ENCODE results near the gene SF1.

SF1 gene

DNA sequence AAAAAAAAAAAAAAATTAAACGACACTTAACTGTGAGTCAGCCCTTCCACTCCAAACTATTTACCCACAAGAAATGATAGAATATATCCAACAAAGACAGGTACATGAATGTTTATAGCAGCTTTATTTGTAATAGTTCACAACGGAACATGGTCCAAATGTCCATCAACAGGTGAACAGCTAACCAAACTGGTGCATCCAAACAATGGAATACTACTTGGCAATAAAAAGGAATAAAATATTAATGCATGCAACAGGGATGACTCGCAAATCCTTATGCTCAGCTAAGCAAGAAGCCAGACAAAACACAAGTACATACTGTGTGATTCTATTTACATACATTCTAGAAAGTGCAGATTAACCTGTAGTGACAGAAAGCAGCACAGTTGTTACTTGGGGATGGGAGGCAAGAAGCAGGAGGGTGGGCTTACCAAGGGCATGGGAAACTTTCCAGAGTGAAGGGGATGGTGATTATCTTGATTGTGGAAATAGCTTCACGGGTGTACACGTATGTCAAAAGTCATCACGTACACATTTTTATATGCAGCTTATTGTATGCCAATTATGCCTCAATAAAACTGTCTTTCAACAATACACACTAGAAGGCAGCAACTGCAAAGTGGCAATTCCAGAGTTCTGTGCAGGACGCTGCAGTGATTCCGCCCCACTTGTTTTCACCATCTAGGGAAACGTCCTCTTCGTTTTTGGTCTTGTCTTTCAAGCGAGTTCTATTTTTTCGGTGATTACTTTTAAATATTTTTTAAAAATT, 6.7 kb upstream of the SF1 start:
- DNase-seq (ENCODE audit: low read depth) = no peak

DNA sequence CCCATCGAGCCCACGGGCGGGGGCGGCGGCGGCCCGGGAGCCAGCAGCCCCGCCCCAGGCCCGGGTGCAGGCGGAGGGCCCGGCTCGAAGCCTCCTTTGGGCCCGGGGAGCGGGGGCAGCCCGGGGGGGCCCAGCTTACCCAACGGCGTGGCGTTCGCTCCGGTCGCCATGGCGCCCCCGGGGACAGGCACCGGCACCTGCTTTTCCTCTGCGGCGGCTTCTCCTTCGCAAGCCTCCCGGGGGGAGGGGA, 194 bp downstream of the SF1 start:
- no peak for DNase-seq (ENCODE audit: low read depth)

DNA sequence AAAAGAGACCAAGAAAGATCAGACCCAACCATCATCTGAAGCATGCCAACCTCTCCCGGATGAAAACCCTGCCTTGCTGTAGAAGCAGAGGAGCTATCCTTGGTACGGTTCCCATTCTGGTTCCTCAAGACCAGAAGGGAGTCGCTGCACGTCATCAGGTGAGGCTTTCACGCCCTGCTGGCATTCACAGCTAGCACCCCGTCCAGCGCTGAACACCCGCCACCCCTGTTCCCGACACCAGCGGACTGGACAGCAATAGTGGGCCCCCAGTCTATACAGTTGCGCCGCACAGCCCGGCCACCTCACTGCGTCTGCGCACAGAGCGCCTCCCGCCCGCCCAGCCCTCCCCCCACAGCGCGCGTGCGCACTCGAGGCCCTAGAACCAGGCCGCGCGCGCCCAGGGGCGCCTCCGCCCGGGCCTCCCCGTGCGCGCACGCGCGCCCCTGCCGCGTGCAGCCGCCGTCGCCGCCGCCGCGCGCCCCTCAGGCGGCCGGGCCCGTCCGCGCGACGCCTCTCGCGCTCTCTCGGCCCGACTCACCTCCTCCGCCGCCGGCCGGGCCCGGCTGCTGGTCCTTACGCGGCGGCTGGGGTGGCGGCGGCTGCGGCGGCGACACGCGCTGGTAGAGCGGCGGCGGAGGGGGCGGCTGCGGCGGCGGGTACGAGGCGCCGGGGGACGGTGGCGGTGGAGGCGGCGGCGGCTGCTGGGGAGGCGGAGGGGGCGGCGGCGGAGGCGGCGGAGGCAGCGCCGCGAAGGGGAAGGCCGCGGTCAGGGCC, 706 bp downstream of the SF1 start:
- DNase-seq (ENCODE audit: low read depth) = peak; percentile 75

DNA sequence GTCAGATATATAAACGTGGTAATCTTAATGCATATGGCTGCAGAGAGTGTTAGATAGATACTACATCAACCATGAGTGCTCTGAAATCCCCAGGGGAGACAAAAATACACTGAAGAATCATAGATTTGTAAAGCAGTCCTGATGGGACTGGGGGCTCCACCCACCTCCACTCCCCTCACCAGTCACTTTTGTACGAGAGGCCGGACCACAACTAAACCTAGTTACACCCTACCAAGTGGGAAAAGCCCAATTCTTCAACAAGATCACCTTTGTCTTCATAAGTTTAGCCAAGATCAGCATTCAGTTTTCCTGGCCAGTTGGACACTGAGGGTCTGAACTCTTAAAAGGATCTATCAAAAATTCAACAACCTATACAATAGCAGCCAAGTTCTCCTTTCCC, 1.5 kb downstream of the SF1 start:
- DNase-seq (ENCODE audit: low read depth) = no peak

DNA sequence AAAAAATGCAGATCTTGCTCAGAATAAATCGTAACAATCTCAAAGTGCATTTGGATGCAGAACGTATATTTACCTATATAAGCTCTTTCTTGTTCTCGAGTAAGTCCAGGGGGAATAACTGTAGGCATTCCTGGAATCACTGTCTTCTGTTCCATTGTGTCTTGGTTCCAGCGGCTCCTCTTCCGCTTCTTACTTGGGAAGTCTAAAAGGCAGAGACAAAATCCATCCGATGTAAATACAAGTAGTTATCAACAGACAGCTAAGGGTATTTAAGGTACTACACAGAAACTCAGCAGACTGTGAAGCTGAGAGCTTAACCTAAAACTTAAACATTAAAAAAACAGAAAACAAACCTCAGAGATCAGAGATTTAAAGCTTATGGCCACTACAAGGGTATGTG, 1.9 kb downstream of the SF1 start:
- DNase-seq (ENCODE audit: low read depth) = no peak

DNA sequence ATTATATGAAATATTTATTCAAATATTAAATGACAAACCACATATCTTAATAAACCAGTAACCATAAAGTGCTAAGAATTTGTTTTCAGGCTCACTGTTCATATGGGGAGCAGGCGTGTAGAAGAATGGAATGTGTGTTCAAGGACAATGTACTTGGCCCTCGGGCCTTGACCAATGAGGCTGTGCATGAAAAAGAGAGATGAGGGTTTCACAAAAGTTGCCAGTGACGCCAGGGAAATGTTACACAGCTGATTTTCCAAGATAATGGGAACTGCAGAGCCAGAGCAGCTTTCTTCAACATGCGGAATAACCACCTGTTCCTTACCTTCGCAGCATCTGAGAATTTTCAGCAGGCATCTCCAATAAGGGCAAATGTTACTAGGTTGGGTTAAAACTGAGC, 4.2 kb downstream of the SF1 start:
- no peak for DNase-seq (ENCODE audit: low read depth)

DNA sequence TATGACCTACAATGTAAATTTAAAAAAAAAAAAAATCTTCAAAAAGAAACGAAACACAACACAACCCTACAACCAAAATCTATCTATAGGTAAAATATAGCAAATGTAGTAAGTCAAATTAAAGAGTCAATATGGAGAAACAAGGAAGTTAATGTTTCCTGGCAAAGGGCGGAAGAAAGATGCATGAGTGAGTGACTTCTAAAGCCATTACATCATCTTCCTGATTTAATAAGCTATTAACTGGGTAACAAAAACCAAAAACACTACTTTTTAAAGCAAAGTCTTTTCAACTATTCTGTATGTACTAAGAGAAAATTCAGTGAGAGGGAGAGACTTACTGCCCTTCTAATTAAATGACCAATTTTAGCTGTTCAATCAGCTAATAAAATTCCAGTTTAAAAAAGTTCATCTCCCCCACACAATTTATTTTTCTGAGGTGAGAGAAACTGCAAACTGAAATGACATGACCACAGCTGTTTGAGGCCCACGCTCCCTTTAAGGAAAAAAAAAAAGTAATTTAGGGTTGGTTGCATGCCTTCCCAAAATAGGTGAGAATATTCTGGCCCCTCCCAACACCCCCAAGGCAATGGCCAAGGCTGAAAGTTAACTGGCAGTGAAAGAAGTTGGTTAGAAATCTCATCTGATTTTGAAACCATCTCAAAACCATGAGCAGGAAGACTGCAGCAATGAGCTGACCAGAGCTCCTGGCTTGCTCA, 5.9 kb downstream of the SF1 start:
- DNase-seq (ENCODE audit: low read depth) = no peak

DNA sequence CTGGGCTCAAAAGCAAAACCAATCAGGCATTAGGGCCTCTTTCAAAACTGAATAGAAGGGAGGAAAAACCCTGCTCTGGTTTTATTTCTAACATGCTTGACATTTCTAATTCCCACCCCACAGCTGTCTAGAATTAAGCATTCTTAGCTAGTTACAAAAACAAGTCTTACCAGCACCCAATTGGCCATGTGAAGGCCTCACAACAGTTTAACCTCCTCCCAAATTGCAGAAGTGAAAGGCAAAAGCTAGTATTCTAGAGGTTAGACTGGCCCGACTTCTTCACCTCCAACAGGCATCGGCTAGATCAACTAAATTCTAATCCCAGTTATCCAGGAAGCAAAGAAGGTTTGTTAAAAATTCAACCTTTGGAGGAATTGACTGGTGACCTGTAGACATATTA, 6.5 kb downstream of the SF1 start:
- no peak for DNase-seq (ENCODE audit: low read depth)

DNA sequence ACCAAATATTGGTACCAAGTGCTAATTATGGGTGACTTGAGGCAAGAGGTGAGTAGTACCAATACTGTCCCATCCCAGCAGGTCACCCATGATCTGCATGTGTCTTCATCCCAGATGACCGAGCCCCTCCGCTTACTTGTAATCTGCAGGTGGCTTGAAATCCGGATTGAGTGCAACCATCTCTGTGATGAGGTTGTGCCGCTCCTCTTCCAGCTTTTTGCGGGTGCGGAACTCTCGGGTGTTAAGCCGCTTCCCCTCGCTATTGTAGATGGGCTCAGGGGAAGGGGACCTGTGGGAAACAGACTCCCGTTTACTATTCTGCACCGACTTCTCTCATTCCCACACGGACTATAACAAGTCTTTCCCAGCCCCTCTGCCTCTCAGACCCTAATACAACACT, 8.2 kb downstream of the SF1 start:
- no peak for DNase-seq (ENCODE audit: low read depth)

DNA sequence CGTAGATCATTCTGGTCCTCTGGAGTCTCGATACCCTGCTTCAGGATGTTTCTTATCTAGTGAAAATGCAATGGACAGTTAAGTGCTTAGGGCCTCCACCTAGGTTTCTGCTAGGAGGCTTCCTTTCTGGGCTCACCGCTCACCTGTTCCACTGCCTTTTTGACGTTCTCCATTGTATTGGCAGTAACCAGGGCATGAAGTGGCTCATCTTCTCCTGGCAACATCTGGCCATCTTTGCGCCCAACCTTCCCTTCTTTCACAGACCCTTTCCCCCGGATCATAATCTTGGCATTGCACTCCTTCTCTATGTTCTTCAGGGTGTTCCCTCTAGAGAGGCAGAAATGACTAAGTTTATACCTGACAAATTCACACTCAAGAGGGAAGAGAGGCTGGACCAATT, 9.1 kb downstream of the SF1 start:
- DNase-seq (ENCODE audit: low read depth) = no peak

DNA sequence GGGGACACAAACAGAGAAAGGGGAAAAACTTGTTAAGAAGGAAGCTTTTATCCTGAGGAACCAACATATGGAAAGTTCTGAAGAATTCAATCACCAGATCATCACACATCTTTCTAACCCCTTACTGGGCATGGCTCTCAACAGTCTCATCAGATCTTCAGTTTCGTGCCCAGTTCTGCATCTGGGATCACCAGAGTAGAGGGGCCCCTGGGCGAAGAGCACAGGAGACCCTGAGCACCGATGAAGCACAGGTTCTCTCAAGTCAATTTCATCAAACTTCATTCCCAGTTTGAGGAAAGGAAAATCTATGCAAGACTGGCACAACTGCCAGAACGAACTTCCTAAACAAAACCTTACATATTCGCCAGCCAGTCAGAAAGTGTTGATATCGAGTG, 10.0 kb downstream of the SF1 start:
- DNase-seq (ENCODE audit: low read depth) = no peak

DNA sequence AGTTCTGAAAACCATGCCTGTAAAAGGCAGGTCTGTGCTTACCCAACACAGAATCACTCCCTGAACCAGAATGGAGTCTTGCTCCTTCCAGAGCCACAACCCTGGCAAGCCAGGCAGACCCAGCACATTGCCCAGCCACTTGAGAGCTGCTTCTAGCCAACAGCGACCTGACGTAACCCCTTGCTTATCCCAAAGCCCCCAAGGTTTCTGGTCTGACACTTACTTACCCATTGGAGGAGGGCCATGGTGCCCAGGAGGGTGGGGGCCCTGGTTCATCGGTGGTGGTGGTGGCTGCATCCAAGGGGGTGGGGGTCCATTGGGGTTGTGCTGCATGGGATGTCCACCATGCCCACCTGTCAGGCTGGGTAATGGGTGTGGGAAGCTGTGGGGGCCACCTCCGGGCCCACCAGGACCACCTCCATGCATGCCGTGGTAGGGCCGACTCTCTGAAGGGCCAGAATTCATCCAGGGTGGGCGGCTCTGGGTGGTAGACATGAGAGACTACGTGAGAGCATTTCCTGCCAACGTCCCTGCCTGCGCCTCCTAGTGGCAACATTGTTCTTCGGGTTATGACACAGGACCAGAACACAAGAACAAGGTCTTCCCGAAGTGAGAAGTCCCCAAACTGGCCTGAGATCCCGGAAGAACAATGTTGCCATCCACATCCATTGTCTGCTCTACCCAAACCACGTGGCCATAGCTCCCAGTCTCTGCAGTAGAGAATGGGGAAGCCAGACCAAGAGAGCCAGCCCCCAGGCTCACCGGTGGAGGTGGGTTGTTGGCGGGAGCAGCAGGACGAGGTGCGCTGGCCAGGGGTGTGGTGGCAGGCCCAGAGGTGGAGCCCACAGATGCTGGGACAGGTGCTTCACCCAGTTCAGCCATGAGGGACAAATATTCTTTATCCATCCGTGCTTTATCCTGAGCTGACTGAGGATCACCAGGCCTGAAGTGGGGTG, 10.7 kb downstream of the SF1 start:
- peak; percentile 72 for DNase-seq (ENCODE audit: low read depth)

DNA sequence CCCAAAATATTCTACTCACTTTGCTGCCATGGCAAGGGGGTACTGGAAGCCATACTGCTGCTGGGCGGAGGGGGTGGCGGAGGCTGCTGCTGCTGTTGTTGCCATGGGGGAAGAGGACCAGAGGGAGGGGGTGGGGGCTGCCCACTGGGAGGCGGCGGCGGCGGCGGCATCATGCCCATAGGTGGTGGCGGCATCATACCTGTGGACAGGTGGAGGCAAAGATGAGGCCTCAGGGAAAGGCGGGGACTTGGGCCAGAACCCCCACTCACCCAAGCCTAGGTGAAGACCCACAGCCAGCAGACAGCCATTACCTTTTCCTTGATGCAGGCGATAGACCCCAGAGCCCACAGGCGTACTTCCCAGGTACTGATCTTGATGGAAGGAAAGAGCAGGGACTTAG, 11.5 kb downstream of the SF1 start:
- DNase-seq (ENCODE audit: low read depth) = no peak

DNA sequence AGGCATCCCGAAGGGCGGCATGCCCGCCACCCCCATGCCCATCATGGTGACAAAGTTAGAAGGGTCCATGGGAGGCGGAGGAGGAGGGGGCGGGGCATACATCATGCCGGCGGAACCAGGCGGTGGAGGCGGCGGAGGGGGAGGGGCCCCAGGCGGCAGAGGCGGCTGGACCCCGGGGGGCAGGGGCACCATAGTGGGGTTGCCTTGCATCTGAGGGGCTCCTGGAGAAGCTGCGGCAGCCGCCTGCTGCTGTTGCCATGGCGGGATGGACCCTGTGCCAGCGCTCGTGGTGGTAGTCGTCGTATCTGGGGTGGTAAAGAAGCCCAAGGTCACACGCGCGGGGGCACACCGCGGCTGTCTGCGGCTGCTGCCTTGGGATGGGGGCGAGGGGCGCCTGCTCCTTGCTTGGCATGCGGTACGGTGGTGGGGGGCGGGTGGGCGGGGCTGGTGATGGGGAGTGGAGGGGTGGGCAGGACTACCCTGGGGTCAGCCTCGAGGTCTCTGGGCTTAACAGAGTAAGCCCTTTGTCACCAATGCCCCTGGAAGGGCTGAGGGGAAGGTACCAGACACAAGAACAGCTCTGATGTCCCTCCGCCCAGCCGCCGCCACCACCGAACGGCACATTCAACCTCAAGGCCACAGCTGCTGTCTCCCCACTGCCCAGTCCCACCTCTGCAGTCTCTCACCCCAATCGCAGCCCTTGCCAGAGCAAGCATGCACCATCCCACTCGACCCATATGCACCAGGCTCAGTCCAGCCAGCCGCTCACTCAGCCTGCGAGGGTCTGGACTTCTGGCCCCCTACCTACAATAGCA, 12.3 kb downstream of the SF1 start:
- DNase-seq (ENCODE audit: low read depth) = no peak

DNA sequence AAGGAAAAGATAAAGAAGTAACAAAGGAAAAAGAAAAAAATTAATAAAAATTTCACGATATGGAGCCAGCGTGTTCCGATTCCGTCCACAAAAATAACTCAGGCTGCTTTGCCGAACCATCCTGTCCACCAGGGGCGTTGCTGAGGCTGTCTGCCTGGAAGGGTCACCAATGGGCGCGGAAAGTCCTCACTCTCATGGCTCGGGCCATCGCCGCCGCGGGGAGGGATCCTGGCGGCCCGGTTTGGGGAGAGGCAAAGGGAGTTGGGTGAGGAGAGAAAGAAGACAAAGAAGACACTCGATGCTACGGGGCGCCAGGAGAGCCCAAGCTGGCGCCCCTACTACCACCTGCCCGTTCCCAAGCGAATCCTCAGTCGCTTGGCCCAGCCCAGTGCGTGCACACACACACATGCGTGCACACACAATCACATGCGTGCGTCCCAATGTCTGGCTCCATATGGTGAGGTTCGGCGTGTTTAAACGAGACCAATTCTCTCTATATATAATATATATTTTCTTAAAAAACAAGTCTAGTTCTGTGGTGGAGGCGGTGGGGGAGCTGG, 13.0 kb downstream of the SF1 start:
- no peak for DNase-seq (ENCODE audit: low read depth)

DNA sequence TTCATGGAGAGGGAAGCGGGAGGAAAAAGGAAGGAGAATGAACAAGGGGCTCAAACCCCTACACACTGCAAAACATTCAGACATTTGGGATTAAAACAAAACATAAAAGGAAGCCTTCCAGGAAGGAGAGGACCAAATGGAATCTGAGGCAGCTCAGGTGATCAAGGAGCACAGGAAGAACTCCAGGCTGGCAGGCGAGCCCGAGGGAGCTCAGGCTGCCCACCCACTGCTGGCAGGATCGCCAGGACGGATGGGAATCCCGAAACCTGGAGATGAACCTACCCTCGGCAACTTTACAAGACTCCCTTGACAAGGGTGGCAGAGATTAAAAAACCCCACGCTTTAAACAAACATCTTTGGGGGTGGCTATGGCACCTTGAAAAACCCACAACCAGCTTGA, 13.6 kb downstream of the SF1 start:
- DNase-seq (ENCODE audit: low read depth) = no peak

DNA sequence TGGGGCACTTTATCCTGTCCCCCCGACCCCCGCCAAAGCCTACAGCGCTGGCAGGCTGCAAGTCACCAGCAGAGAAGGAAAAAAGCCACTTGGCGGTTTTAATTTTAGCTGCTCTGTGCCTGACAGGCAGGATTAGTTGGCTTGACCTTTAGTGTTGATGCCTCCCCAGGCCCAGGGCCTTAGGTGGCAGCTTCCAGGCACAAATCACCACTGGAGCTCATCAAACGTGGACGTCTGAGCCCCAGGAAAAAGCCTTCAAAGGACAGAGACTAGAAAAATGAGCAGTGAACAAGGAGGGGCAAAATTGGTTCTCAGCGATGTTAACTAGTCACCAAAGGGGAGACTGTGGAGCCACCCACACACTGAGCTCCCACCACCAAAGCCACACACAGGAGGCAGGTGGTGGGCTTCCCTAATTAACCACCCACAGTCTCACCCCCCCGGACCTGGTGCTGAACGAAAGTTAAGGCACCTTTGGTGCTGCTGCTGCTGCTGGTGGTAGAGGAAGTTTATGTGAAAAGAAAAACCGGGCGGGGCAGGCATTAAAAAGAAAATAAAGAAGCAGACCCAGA, 14.2 kb downstream of the SF1 start:
- DNase-seq (ENCODE audit: low read depth) = peak; percentile 40

DNA sequence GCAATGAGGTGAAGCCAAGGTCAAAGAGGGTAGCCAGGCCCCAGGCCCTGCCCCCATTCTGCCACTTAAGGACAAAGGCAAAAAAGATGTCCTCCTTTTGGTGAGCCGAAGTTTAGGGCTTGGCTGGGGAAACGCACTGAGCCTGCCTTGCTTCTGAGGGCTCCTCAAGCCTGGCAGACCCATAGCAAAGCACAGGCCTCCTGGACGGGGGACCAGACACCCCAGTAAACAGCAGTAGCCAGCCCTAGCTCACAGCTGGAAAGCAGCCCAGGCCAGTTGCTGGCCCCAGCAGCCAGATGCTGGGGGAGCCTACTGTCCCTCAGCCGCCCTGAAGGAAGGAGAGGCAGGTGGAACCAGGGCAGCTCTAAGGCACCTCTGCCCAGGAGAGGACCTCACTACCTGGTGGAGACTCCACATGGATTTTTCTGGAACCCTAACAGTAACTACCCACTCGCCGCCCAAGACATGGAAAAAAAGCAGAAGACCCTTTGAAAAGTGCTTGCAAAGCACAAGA, 14.8 kb downstream of the SF1 start:
- DNase-seq (ENCODE audit: low read depth) = no peak

DNA sequence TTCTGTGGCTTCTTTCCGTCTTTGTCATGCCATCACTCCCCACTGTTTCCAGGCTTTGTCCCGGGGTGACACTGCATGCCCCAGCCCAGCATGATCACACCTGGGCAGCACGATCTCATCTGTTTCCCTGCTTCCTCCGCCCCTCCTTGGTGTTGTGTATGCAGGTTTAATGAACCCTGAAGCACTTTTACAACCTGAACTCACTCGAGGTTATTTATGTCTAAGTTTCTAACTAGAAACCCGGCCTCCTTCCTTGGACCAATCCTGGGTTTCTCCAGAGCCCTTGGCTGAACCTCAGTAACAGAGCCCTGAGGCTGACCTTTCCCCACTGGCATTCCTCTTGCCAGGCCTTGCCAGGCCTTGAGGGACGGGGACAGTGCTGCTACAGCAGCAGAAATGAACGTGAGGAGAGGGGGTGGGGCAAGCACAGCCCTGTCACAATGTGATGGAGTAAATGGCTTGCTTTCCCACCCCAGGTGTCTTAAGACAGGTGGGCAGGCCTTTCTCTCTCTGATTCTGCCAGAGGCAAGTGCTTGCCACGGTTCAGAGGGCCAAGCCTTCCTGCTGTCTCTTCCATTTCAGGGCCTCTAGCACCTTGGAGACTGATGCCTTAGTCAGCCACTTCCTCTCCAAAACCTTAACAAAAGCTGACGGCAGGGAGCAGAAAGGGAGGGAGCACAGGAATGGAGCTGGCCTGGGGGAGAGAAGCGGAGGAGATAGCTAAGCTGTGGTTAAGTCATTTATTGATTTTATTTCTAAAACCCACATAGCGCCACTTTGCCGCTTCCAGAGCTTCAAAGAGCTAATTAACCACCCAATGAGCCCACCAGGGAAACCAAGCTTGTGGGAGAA, 15.4 kb downstream of the SF1 start:
- no peak for DNase-seq (ENCODE audit: low read depth)

DNA sequence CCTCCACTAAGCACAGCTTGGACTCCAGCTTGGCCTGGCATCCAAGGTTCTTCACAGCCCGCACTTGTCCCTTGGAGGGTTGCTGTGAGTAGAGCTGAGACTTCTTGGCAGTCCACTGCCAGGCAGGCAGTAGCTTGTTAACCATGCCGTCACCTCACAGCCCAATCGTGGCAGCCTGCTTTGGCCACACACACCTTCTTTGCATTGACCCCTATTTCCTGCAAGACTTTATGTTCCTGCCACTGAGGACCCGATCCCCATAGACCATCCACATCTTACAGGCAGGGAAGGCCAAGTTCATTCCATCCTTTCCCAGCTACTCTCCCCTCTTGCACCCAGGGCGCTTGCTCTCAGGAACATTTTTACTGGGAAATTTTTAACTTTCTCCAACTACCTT, 16.1 kb downstream of the SF1 start:
- DNase-seq (ENCODE audit: low read depth) = no peak
